Ectodermal cell (in vitro differentiated cells): ENCODE measurements around the gene PEAK1.

Source experiments
- H3K27ac ChIP-seq: 2 replicates; pipeline ENCODE4 v1.7.0; 2013; ENCODE audit warnings: mild to moderate bottlenecking, low read depth, low read length; ENCODE audit not compliant: insufficient read depth, poor library complexity, severe bottlenecking
- H3K27me3 ChIP-seq: 2 replicates; pipeline ENCODE4 v1.7.0; 2013; ENCODE audit warnings: mild to moderate bottlenecking, low read length; ENCODE audit not compliant: insufficient read depth, control insufficient read depth, poor library complexity, severe bottlenecking
- H3K36me3 ChIP-seq: one replicate; pipeline ENCODE4 v1.7.0; 2013; ENCODE audit warnings: low read length; ENCODE audit not compliant: control insufficient read depth, insufficient read depth
- H3K4me1 ChIP-seq: one replicate; pipeline ENCODE4 v1.7.0; 2013; ENCODE audit warnings: low read length; ENCODE audit not compliant: control insufficient read depth, insufficient read depth
- H3K4me3 ChIP-seq: 2 replicates; pipeline ENCODE4 v1.7.0; 2013; ENCODE audit warnings: low read depth, low read length, control low read depth; ENCODE audit not compliant: insufficient read depth
- H3K9me3 ChIP-seq: 2 replicates; pipeline ENCODE4 v1.7.0; 2013; ENCODE audit warnings: mild to moderate bottlenecking, low read length, moderate library complexity; ENCODE audit not compliant: control insufficient read depth
- WGBS, 2 experiments: methylation state at CpG; one replicate each; pipeline ENCODE4 v1.1.7; 2013; ENCODE audit warnings: missing lambda C conversion rate in 2 of 2; 5-methylcytosine and 5-hydroxymethylcytosine counted together

Gene PEAK1

GRCh38 chr15:77063249-77063648 lies 356.7 kb downstream of the PEAK1 start:
- Histone ChIP-seq H3K36me3 (no peaks in the 10 kb centered on the region), H3K27ac (no peak overlapping the region), H3K4me1 (peaks cover 3% of the 10 kb centered on the region)

DNA sequence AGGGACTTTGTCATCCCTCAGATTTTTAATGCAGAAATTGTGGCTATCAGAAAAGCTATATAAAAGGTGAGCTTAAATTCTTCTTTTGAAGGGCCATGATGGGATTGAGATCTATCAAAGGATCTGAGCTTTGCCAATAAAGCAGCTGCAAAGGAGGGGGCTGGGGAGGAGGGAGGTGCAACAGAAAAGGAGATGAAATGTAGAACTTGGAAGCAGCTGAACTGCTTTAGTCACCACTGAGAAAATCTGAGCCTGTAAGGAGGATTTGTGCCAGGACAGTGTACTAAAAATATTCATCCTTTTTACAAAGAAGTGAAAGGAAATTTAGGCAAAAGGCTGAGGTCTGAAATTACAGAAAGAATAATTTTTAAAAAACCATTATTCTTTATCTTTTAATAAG lies 359.4 kb downstream of the PEAK1 start:
- Histone ChIP-seq H3K4me1 (no peaks in the 10 kb centered on the region), H3K9me3 (no peaks in the 10 kb centered on the region), H3K27me3 (no peaks in the 10 kb centered on the region), H3K4me3 (no peak overlapping the region), H3K27ac (no peak overlapping the region), H3K36me3 (no peaks in the 10 kb centered on the region)

More at GRCh38 chr15:77063249-77063648, 356.7 kb downstream of the PEAK1 start:
- Histone ChIP-seq H3K4me3 (no peak overlapping the region), H3K9me3 (no peaks in the 10 kb centered on the region), H3K27me3 (no peaks in the 10 kb centered on the region)

DNA sequence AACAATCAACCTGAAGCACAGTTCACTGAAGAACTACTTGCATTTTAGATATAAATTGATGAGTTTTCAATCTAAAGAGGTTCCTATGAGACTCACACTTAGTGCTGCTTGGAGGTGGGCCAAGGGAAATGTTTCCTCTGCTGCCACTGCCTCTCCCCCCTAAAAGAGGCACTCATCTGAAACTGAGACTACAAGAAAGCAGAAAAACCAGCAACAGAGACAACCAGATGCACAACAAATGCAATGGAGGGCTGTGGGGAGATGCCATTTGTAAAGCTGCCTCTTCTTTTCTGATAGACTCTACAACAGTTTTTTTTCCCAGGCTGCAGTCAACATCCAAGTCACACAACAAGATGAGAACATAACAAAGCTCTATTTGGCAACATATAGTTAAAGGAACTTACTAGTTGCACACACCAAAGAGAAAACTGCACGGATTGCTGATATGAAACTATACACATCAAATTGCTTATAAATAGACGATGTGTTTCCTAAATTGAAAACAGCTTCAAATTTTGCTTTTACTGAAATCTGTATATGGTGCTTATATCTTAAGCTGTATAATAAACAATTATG lies 360.0 kb downstream of the PEAK1 start:
- Histone ChIP-seq H3K27ac (no peak overlapping the region), H3K9me3 (no peaks in the 10 kb centered on the region), H3K4me3 (no peak overlapping the region), H3K4me1 (no peaks in the 10 kb centered on the region), H3K36me3 (no peaks in the 10 kb centered on the region), H3K27me3 (no peaks in the 10 kb centered on the region)
- WGBS, 2 experiments = 95 to 100% methylated on average over 2 of the region's 2 CpGs

DNA sequence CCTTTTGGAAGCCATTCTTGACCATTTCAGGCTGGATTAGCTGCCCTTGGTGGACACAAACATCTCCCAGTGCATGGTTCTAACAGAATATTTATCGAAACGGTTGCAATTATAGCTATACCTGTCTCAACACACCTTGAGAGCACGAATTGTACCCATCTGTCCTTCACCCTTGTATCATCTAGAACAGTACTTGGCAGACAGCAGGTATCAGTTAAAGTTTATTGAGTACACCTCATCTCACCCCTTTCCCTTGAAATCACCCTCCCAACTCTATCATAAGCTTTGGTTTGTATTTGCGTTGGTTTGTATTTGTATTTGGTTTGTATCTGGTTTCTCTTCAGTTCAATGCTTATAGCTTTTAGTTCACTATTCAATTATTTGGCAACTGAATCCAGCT lies 361.4 kb downstream of the PEAK1 start:
- 94% methylated on average over 3 of the region's 4 CpGs for WGBS, 2 experiments
- no peaks in the 10 kb centered on the region for H3K27me3 ChIP-seq
- no peak overlapping the region for H3K27ac ChIP-seq
- H3K4me1 ChIP-seq = no peaks in the 10 kb centered on the region
- H3K9me3 ChIP-seq = no peaks in the 10 kb centered on the region
- no peak overlapping the region for H3K4me3 ChIP-seq
- H3K36me3 ChIP-seq = no peaks in the 10 kb centered on the region

GRCh38 chr15:77057685-77058084 lies 362.2 kb downstream of the PEAK1 start:
- H3K36me3 ChIP-seq = no peaks in the 10 kb centered on the region
- H3K4me3 ChIP-seq = no peak overlapping the region
- H3K27ac ChIP-seq = no peak overlapping the region
- no peaks in the 10 kb centered on the region for H3K27me3 ChIP-seq
- no peaks in the 10 kb centered on the region for H3K9me3 ChIP-seq
- H3K4me1 ChIP-seq = no peaks in the 10 kb centered on the region
- 90 to 94% methylated on average over 4 of the region's 4 CpGs for WGBS, 2 experiments

GRCh38 chr15:77057072-77057471 lies 362.8 kb downstream of the PEAK1 start:
- Histone ChIP-seq H3K4me1 (no peaks in the 10 kb centered on the region), H3K4me3 (no peak overlapping the region), H3K27me3 (no peaks in the 10 kb centered on the region), H3K27ac (no peak overlapping the region), H3K9me3 (no peaks in the 10 kb centered on the region), H3K36me3 (no peaks in the 10 kb centered on the region)
- whole genome bisulfite sequencing, 2 experiments = 88 to 93% methylated on average over 1 of the region's 1 CpG

DNA sequence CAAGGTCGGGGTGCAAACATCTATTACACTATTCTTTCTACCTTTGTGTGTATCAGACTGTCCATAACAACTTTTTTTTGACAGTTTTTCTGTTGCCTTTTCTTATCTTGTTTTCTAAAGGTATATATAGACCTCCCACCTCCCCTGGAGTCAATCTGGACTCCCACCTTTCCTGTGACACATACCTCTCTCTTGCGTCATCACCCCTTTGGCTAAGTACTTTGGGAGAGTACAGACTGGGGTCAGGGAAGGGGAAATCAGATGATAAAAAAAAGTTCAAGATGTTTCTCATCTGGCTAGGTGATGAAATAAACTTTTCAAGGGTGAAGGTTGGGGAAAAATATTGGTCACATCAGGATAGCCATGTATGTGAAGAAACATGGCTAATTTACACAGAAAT lies 366.2 kb downstream of the PEAK1 start:
- Histone ChIP-seq H3K36me3 (no peaks in the 10 kb centered on the region), H3K4me3 (no peak overlapping the region), H3K9me3 (no peaks in the 10 kb centered on the region), H3K4me1 (no peaks in the 10 kb centered on the region), H3K27me3 (no peaks in the 10 kb centered on the region), H3K27ac (no peak overlapping the region)
- WGBS, 2 experiments = 96 to 100% methylated on average over 2 of the region's 2 CpGs

DNA sequence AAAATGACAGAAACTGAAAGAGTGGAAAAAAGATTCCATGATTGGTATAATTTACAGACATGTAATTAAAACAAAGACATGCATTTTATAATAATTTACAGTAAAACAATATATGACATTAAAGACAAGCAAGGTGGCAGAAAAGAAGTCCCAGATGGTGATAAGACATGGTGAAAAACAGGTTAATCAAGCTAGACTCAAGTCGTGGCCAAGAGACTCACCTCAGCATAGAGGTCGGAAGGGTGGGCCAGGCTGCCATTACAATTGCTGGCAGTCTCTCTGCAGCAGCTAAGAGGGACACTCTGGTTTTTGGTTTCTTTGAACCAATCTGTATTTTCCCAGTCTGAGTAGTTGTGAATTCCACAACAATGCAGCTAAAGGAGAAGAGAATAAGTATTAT lies 367.3 kb downstream of the PEAK1 start:
- no peaks in the 10 kb centered on the region for H3K9me3 ChIP-seq
- no peak overlapping the region for H3K27ac ChIP-seq
- no peak overlapping the region for H3K4me3 ChIP-seq
- H3K27me3 ChIP-seq = no peaks in the 10 kb centered on the region
- WGBS, 2 experiments = 86 to 90% methylated on average over 2 of the region's 2 CpGs
- H3K4me1 ChIP-seq = no peaks in the 10 kb centered on the region
- no peaks in the 10 kb centered on the region for H3K36me3 ChIP-seq
